Endometrial microvascular endothelial cells (primary cell): ENCODE results near the gene TCEA2. TPM values are rescaled to one million over a fixed set of nuclear protein-coding genes. Genes with fewer than 3 reads are reported as not detected.

Experiments used
- in situ Hi-C: cut with HindIII; loops from 2 replicates; pipeline ENCODE4 v1.10.0; 2017; ENCODE audit warnings: low sequenced_read_pairs, low pct_unique_long_range_greater_than_20kb; ENCODE audit errors: inconsistent ontology term
- total RNA-seq: library from RNA; depleted of rRNA; stranded (reverse); fragments of >200 nt; gene quantifications from one replicate; pipeline ENCODE4 v1.2.3, GENCODE V29; 2015; ENCODE audit errors: inconsistent ontology term

The TCEA2 gene
- total RNA-seq, 1 donor from 2014 or later, result 7.2 TPM

- in situ Hi-C loops, result no loop called here
These were observed 10.6 kb downstream of the TCEA2 start for GRCh38 chr20:64073476-64074183.

- in situ Hi-C loops, result no loop called here
These were observed 11.3 kb downstream of the TCEA2 start for GRCh38 chr20:64074184-64074789.

- in situ Hi-C loops, result no loop called here
These were observed 12.0 kb downstream of the TCEA2 start for GRCh38 chr20:64074963-64075362.

- in situ Hi-C loops, result no loop called here
These were observed 12.6 kb downstream of the TCEA2 start for GRCh38 chr20:64075556-64075955.

GRCh38 chr20:64076061-64076997 lies 13.3 kb downstream of the TCEA2 start:
- in situ Hi-C loops, result no loop called here

GRCh38 chr20:64077094-64077493 lies 14.1 kb downstream of the TCEA2 start:
- in situ Hi-C loops, result no loop called here

- in situ Hi-C loops, result no loop called here
These were observed 14.5 kb downstream of the TCEA2 start for GRCh38 chr20:64077541-64077875.

GRCh38 chr20:64077876-64078551 lies 15.0 kb downstream of the TCEA2 start:
- in situ Hi-C loops, result no loop called here

- in situ Hi-C loops, result no loop called here
These were observed 15.9 kb downstream of the TCEA2 start for GRCh38 chr20:64078934-64079272.

- in situ Hi-C loops, result no loop called here
These were observed 16.4 kb downstream of the TCEA2 start, which contains the start of gene RGS19 for GRCh38 chr20:64079273-64080012. RGS19 (minus strand) TSS chr20:64079518; CDS start chr20:64076886, 2,632 bp downstream.

GRCh38 chr20:64080013-64080812 lies 17.2 kb downstream of the TCEA2 start, which contains the start of gene OPRL1:
OPRL1 (plus strand) TSS chr20:64080082; CDS start chr20:64092721, 12,639 bp downstream.
- in situ Hi-C loops, result no loop called here

GRCh38 chr20:64080813-64081623 lies 18.0 kb downstream of the TCEA2 start:
- in situ Hi-C loops, result no loop called here

- in situ Hi-C loops, result no loop called here
These were observed 18.6 kb downstream of the TCEA2 start for GRCh38 chr20:64081624-64081964.

GRCh38 chr20:64082126-64082731 lies 19.2 kb downstream of the TCEA2 start:
- in situ Hi-C loops, result no loop called here

- in situ Hi-C loops, result no loop called here
These were observed 19.9 kb downstream of the TCEA2 start for GRCh38 chr20:64082820-64083377.

- in situ Hi-C loops, result no loop called here
These were observed 20.4 kb downstream of the TCEA2 start for GRCh38 chr20:64083378-64083803.
